A204.1 (cell line): ENCODE data around the gene SRD5A1.

ENCODE experiments used
- FAIRE-seq: peaks from 2 replicates; lab custom pipeline; 2012; peaks lifted over from hg19 to GRCh38; lab: Jason Lieb, UNC

Gene SRD5A1

GRCh38 chr5:6686501-6686900 lies 53.3 kb downstream of the SRD5A1 start:
- no peak for FAIRE-seq

GRCh38 chr5:6686915-6687409 lies 53.7 kb downstream of the SRD5A1 start:
- FAIRE-seq, result no peak

- no peak for FAIRE-seq
Observed at GRCh38 chr5:6687505-6687904, 54.3 kb downstream of the SRD5A1 start.

- FAIRE-seq, result no peak
Observed at GRCh38 chr5:6692906-6693305, 59.7 kb downstream of the SRD5A1 start.

- FAIRE-seq, result no peak
Observed at GRCh38 chr5:6698696-6699095, 65.5 kb downstream of the SRD5A1 start.

- FAIRE-seq, result no peak
Observed at GRCh38 chr5:6699357-6699756, 66.1 kb downstream of the SRD5A1 start.

GRCh38 chr5:6700074-6700684 lies 66.9 kb downstream of the SRD5A1 start:
- FAIRE-seq, result no peak

GRCh38 chr5:6700685-6701355 lies 67.6 kb downstream of the SRD5A1 start:
- no peak for FAIRE-seq

- no peak for FAIRE-seq
Observed at GRCh38 chr5:6701491-6701890, 68.3 kb downstream of the SRD5A1 start.

- FAIRE-seq, result no peak
Observed at GRCh38 chr5:6702633-6703032, 69.4 kb downstream of the SRD5A1 start.

- FAIRE-seq, result no peak
Observed at GRCh38 chr5:6703806-6704205, 70.6 kb downstream of the SRD5A1 start.

- no peak for FAIRE-seq
Observed at GRCh38 chr5:6704361-6704851, 71.2 kb downstream of the SRD5A1 start.

- FAIRE-seq, result no peak
Observed at GRCh38 chr5:6705088-6705487, 71.8 kb downstream of the SRD5A1 start.

GRCh38 chr5:6705959-6706358 lies 72.7 kb downstream of the SRD5A1 start:
- no peak for FAIRE-seq

GRCh38 chr5:6707852-6708251 lies 74.6 kb downstream of the SRD5A1 start:
- FAIRE-seq, result no peak

GRCh38 chr5:6708814-6709213 lies 75.6 kb downstream of the SRD5A1 start:
- FAIRE-seq, result no peak

GRCh38 chr5:6710070-6710469 lies 76.8 kb downstream of the SRD5A1 start:
- no peak for FAIRE-seq

GRCh38 chr5:6710551-6711318 lies 77.5 kb downstream of the SRD5A1 start:
- no peak for FAIRE-seq

- no peak for FAIRE-seq
Observed at GRCh38 chr5:6711409-6712141, 78.3 kb downstream of the SRD5A1 start.

- no peak for FAIRE-seq
Observed at GRCh38 chr5:6712142-6712576, 78.9 kb downstream of the SRD5A1 start.

GRCh38 chr5:6712577-6713273 lies 79.5 kb downstream of the SRD5A1 start:
- no peak for FAIRE-seq
